Ovary (tissue), 3 donors: ENCODE measurements around the gene CST4.

ENCODE experiments used
- EP300 ChIP-seq: sonication (generic); formaldehyde crosslinking; IDR thresholded peaks from one replicate; pipeline ENCODE4 v1.6.1; 2017; ENCODE audit warnings: antibody characterized with exemption
- POLR2A ChIP-seq: fragments of 450-650 bp; IDR thresholded peaks from one replicate; pipeline ENCODE4 v1.6.1; 2017; ENCODE audit warnings: antibody characterized with exemption, mild to moderate bottlenecking, moderate library complexity
- TF ChIP-seq, protein P1 (sequence below), 3 donors: fragments of 450-650 bp in 2 of 3; fragments of 200-600 bp in 1 of 3; IDR thresholded peaks; one replicate each; pipeline versions ENCODE4 v1.5.1 to v1.8.0; 2016 to 2022; ENCODE audit warnings: antibody characterized with exemption in 3 of 3, mild to moderate bottlenecking in 1 of 3
- donor health status: DM: no; HTN: no; CAD: no.

DNA sequence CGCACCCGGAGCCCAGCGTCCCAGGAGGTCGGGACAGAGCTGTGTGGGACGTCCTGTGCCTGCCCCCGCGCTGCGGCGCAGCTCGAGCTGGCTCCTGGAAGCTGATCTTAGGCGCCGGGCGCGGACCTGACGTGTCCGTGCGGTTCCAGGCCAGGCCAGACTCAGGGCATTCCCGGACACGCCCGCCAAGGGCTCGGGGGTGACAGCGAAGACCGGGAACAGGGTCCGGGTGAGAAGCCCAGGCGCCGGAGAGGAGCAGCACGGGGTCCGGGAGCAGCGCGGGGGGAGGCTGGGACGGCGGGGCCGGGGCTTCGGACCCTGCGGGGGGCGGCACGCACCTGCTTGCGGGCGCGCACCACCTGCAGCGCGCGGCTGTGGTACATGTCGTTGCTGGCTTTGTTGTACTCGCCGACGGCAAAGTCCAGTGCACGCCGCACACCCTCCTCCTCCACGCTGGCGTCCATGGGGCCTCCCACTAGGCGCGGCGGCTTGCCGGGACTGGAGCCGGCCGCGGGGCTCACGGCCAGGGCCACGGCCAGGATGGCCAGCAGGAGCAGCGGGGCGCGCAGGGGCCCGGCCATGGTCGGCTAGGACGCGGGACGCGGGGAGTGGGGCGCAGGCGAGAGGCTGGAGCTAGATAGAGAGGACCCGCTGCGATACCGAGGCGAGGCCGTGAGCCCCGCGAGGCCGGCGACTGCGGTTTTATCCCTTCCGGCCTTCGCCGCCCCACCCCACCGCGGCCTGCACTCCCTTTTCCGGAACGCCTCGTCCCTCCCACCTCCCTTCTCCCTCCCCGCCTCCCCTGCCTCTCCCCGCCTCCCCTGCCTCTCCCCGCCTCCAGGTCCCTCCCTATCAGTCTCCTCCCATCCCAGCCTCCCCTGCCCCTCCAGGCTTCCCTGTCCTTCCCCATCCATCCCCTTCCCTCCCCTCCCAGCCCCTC, 51.3 kb downstream of the CST4 start, which contains the start of gene CST3:
- TF ChIP-seq POLR2A (peak; percentile 87), EP300 (no peak)
- TF ChIP-seq, protein P1, sequence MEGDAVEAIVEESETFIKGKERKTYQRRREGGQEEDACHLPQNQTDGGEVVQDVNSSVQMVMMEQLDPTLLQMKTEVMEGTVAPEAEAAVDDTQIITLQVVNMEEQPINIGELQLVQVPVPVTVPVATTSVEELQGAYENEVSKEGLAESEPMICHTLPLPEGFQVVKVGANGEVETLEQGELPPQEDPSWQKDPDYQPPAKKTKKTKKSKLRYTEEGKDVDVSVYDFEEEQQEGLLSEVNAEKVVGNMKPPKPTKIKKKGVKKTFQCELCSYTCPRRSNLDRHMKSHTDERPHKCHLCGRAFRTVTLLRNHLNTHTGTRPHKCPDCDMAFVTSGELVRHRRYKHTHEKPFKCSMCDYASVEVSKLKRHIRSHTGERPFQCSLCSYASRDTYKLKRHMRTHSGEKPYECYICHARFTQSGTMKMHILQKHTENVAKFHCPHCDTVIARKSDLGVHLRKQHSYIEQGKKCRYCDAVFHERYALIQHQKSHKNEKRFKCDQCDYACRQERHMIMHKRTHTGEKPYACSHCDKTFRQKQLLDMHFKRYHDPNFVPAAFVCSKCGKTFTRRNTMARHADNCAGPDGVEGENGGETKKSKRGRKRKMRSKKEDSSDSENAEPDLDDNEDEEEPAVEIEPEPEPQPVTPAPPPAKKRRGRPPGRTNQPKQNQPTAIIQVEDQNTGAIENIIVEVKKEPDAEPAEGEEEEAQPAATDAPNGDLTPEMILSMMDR (IDR thresholded peaks at IDR 0.05) = no peak
